GM11168 (cell line): ENCODE data around the gene AIPL1.

ENCODE experiments used
- in situ Hi-C: fragments of 300-500 bp; cut with MboI; formaldehyde crosslinking; loops from one replicate; pipeline ENCODE4 v1.12.0; 2022; ENCODE audit warnings: low sequenced_read_pairs; ENCODE audit not compliant: unreplicated experiment

AIPL1 gene

GRCh38 chr17:6452471-6453266, 17.7 kb upstream of the AIPL1 start:
- in situ Hi-C loops = no loop called here

- in situ Hi-C loops = no loop called here
Measured at GRCh38 chr17:6450926-6451832, 16.3 kb upstream of the AIPL1 start.

- in situ Hi-C loops = no loop called here
Measured at GRCh38 chr17:6449307-6449706, 14.4 kb upstream of the AIPL1 start.

GRCh38 chr17:6448473-6448872, 13.6 kb upstream of the AIPL1 start:
- in situ Hi-C loops = no loop called here

GRCh38 chr17:6446516-6447100, 11.7 kb upstream of the AIPL1 start:
- in situ Hi-C loops = no loop called here

GRCh38 chr17:6444571-6445335, 9.8 kb upstream of the AIPL1 start:
- in situ Hi-C loops = no loop called here

- in situ Hi-C loops = no loop called here
Measured at GRCh38 chr17:6443692-6444570, 9.0 kb upstream of the AIPL1 start, which contains the start of gene PIMREG. TSS of gene PIMREG (plus strand) at chr17:6444455. CDS start at chr17:6445111, 656 bp downstream.

- in situ Hi-C loops = no loop called here
Measured at GRCh38 chr17:6442775-6443174, 7.9 kb upstream of the AIPL1 start.

- in situ Hi-C loops = no loop called here
Measured at GRCh38 chr17:6439951-6440350, 5.0 kb upstream of the AIPL1 start.

GRCh38 chr17:6437956-6438355, 3.0 kb upstream of the AIPL1 start:
- in situ Hi-C loops = no loop called here

- in situ Hi-C loops = no loop called here
Measured at GRCh38 chr17:6437466-6437865, 2.5 kb upstream of the AIPL1 start.

GRCh38 chr17:6435968-6436367, 1.0 kb upstream of the AIPL1 start:
- in situ Hi-C loops = no loop called here

- in situ Hi-C loops = no loop called here
Measured at GRCh38 chr17:6430769-6431168, 4.2 kb downstream of the AIPL1 start.

GRCh38 chr17:6429266-6429665, 5.7 kb downstream of the AIPL1 start:
- in situ Hi-C loops = loop anchor here (5.0 kb wide), 1 partner anchor 842 kb away; no protein-coding TSS in a partner anchor

GRCh38 chr17:6428207-6428965, 6.5 kb downstream of the AIPL1 start:
- in situ Hi-C loops = loop anchor here (5.0 kb wide), 1 partner anchor 841 kb away; no protein-coding TSS in a partner anchor

- in situ Hi-C loops = loop anchor here (5.0 kb wide), 1 partner anchor 840 kb away; no protein-coding TSS in a partner anchor
Measured at GRCh38 chr17:6427279-6427781, 7.6 kb downstream of the AIPL1 start.

- in situ Hi-C loops = loop anchor here (5.0 kb wide), 1 partner anchor 839 kb away; no protein-coding TSS in a partner anchor
Measured at GRCh38 chr17:6426356-6427101, 8.4 kb downstream of the AIPL1 start.
